GM19328 (cell line): ENCODE data around the gene SETD2.

ENCODE experiments used
- ATAC-seq: cut with Tn5 transposase; IDR thresholded peaks from one replicate; pipeline ENCODE4 v1.9.1; 2021; ENCODE audit warnings: mild to moderate bottlenecking, moderate library complexity; ENCODE audit not compliant: unreplicated experiment

Gene SETD2

DNA sequence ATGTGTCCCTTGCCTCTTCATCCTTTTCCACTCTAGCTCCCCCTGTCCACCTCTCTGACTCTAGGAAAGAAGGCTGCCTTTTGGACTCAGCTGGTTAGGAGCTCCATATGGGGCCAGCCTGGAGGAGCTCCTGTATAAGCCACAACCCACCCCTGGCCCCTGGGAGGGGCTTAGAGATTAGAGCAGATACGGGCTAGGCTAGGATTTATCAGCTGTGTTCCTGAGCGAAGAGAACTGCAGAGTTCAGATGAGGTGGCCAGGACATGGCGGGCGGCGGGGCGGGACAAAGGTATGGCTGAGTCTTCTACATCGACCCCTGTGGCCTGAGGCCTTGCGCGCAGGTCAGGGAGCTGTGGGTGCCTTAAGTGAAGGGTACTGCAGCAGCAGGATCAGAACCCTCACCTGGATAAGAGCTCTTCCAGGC, 176.6 kb downstream of the SETD2 start:
- ATAC-seq = peak; percentile 8

DNA sequence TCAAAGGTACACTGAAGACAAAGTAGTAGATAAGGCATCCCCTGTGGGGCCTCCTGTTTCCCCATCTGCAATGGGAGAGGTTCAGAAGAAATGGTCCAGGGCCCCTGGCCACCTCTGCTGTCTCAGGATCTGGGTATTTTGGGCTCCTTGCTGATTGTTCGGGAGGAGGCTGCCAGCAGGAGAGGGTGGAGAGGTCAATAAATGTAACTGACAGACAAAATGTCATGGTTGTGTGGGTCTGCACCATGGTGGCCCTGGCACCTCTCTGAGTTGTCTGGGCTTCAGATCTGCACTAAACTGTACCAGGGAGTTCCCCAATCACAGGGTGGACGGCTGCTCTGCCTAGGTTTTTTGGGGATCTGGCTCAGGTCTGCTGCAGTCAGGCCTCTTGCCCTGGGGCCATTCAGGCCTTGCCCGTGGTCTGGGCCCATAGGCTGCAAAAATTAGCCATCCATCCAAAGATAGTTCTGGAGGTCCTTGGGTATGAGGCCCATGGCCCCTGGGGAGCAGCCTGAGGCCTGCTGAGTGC, 177.1 kb downstream of the SETD2 start:
- no peak for ATAC-seq

DNA sequence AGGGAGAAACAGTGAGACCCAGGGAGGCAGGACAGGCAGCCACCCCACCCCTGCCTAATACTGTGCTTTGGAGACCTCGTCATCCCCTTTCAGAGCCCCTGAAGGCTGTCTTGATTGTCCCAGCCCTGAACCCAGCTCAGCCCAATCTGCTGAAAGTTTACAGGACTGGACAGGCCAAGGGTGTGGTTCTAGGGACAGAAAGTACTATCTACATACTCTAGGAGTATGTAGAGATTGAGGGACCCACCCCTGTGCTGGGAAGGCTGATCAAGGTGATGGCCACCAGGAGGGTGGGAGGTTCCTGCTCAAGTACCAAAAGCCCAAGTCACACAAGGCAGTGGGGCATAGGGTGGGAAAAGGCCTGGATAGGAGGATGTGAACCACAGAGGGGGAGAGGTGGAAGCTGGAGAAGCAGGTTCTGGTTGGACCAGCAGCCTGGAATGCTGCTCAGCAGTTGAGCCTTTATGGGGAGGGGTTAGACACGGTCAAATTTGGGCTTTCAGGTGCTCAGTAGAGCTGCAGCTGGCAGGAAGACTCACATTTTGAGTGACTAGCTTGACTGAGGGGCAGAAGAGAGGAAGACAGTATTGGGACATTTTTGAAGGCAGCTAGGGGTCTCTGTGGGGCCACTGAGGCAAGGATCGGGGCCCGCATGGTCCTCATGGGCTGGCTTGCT, 177.7 kb downstream of the SETD2 start:
- ATAC-seq = no peak

DNA sequence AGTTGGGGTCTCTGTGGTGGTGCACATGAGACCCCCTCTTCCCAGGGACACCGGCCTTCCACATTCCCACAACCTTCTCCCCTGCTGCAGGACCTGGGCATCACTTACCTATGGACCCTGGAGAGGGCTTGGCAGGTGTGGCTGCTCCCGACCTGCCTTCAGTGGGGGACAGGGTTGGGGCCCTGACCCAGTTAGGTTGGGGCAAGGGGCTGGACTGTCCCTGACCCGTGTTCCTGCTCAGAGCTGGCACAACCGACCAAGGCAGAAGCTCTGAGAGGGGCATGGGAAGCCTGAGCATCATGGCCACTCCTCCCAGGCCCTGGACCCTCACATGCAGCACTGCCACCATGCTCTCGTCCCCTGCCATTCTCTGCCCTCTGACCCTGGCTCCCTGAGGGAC, 178.3 kb downstream of the SETD2 start:
- no peak for ATAC-seq

DNA sequence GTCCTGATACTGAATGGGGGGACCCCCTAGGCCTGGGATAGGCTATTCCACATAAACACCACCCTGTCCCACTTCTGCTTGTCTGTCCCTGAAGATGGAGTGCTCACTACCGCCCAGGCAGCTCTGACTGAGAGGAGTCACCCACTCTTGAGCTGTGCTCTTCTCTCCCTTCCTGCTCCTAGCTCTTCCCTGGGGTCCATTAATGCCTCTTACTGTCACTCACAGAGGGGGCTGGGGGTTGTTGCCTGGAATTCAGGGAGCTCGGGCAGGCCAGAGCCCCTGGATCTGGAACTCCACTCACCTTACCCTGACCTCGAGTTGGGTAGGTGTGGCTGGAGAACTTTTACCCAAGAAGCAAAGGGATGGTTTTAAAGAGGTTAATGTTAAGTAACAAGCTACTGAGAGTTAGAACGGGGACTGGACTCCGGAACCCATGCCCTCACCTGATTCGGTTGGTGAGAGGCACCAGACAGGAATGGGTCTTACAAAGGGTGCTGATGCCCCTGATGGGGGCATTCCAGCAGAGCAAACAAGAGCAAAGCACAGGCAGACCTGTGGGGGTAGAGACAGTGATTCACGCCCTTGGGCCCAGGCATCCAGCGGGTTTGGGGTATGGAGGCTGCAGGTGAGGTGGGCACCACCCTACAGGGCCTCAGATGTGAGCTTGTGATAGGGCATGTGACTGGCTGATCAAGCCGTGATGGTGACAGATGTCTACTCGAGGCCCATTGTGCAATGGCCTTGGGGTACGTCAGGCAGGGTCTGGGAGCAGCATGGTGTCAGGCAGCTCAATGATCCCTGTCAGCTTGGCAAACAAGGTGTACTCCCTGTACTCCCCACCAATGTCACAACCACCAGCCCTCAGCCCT, 179.1 kb downstream of the SETD2 start:
- no peak for ATAC-seq

DNA sequence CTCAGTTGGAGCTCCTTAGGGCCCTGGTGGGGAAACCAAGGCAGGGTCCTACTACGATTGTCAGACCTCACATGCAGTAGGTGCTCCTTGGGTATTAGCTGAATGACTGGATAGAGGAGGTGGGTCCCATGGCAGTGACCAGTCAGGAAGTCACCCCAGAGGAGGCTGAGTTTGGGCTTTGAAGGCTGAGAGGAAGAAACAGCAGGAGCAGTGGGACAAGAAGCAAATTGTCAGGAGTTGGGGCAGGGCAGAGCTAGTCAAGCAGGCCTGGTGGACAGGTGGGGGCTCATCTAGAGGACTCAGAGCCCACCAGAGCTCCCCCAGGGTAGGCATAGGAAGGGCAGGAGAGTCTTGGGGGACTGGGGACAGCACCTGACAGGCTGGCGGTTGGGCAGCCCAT, 181.4 kb downstream of the SETD2 start:
- no peak for ATAC-seq

DNA sequence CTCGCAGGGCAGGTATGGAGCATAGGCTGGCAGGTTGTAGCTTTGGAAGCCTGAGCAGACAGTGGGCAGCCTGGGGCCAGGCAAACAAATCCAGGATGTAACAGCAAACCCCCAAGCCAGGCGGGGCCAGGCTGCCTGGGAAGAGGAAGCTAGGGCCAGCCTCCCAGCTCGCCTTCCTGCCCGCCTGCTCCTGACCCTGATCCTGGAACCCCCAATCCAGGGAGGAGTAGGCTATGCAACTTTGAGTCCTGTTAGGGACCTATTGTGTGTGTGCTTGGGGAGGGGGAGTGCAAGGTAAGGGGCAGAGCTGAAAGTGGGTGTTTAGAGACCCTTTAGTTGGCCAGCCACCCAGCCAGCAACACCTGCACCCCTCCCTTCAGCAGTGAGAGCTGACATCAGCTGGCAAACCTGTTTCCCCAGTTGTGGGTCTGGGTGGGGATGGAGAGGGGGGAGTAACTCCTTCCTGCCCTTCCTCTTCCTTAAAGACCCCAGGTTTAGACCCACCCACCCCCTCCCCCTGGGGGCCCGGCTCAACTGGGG, 181.9 kb downstream of the SETD2 start:
- no peak for ATAC-seq

DNA sequence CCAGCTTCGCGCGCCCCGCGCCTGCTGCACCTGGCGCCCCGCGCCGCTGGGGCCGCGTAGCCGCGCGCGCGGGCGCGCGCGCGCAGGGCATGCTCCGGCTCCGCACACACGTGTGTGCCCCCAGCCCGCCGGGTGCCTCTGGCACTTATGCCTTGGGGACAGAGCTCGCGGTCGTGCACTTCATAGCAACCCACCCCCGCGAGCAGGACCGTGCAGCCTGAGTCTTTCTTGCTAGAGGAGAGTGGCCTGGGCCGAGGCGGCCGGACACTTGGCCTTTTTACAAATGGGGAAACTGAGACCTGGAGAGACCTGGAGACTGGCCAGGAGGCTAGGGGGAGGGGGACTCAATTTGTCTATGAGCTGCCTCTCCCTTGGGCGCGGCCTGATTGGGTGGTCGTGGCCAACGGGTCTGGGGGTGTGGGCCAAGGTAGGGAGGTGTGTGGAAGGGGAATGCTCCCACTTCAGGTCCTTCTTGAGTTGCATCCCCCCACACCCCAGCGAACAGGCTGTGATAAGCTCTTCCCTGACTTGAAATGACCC, 183.9 kb downstream of the SETD2 start:
- no peak for ATAC-seq

DNA sequence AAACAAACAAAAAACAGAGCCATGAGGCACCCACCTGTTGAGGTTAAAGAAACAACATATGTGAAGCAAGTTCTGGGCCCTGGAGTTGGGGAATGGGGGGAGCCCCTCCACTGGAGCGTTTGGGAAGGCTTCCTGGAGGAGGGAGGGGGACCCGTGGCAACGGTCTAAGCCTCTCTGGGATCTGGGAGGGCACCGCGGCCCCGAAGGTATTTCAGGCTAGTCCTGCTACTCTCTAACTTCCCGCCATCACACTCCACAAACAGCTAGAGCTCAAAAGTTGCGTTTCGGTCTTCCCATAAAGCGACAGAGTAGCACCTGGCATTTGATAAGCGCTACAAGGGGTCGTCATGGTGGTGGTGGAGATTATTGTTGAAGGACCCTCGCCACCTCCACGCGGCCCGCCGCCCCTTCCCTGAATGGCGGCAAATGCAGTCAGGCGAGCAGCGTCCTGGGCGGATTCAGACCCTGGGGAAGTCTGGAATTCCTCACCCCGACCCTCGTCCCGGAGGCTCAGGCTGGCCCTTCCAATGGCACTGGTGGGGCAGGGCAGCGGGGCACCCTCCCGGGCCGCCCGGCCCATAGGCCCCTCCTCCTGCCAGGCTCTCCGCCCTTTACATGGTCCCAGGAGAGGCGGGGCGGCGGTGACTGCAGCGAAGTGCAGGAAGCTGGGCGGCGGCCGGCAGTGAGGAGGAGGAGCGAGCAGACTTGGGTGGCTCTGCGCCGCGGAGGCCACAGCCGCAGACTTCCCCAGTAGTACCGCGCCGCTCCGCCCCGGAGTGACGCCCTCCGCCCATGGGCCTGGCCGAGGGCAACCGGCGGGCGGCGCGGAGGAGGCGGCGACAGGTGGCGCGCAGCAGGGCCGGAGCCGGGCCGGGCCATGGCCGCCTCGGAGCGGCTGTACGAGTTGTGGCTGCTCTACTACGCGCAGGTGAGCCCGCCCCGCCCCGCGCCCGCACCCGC, 184.6 kb downstream of the SETD2 start, which contains the start of gene NBEAL2:
NBEAL2 (plus strand) TSS at position 682 of the 960 bp plus-strand sequence; CDS start at position 878, 196 bp downstream.
- peak; percentile 65 for ATAC-seq

DNA sequence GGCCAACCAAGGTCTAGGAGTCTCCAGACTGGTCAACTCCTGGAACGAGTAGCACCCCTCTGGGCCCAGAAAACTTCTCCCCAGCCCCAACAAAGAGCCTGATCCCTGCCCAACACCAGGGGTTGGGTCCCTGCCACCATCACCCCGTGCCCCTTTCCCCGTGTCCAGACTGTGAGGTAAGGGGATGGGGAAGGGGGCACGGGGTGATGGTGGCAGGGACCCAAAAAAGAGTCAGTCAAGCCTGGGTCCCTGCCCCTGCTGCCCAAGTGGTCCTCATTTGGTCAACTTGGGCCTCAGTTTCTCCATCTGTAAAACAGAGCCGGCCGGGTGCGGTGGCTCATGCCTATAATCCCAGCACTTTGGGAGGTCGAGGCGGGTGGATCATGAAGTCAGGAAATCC, 185.5 kb downstream of the SETD2 start:
- ATAC-seq = no peak

DNA sequence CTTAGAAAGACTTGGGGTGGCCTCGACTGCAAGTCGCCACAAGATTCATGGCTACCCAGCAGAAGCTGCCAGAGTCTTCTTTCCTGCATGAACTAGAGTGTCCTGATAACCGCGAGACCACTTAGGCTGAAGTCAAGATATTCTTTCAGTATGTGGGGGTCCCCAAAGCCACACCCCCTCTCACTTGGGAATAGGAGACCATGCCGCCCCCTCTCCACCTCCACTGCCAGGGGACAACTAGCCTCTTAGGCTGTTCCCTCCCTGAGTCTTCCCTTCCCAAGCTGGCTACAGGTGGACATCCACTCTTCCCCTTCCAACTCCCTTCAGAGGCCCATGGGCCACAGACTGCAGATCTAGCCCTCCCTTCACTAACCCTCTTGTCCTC, 186.1 kb downstream of the SETD2 start:
- no peak for ATAC-seq

DNA sequence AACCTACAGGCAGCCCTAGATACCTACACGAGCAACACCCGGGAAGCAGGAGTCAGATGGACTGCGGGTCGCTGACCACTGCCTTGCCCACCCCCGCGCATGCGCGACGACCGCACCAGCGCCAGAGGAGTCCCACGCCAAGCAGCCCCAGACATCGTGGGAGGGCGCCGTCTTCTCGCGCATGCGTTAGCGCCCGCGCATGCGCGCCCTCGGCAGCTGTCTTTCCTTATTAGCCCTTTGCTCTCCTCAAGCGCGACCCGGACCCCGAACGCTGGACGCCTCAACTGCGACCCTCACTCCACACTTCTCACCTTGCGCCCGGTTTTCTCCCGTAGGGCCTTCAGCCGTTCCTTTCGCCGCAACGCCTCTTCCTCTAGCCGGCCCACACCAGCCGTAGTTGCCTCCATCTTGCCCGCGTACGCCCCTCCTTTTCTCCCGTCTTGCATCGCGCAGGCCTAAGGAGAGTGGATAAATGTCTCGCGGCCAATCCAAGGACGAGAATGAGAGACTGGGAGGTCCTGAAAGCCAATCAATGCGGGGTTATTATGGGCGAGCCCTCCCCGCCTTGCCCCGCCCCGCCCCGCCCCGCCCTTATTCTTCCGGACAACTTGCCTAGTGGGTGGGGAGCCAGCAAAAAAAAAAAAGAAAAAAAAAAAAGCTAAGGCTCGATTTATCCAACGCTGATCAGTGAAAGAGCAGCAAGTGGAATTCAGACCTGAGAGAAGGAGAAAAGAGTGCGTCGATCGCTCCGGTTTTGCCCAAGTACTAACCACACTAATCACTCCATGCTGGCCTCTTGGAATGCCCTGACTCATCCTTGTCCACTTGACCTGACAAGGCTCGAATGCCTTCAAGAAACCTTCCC, 187.4 kb downstream of the SETD2 start, which contains the start of gene CCDC12:
CCDC12 (minus strand) TSS at position 420 of the 865 bp plus-strand sequence; CDS start at position 407, 13 bp downstream.
- ATAC-seq = peak; percentile 56

DNA sequence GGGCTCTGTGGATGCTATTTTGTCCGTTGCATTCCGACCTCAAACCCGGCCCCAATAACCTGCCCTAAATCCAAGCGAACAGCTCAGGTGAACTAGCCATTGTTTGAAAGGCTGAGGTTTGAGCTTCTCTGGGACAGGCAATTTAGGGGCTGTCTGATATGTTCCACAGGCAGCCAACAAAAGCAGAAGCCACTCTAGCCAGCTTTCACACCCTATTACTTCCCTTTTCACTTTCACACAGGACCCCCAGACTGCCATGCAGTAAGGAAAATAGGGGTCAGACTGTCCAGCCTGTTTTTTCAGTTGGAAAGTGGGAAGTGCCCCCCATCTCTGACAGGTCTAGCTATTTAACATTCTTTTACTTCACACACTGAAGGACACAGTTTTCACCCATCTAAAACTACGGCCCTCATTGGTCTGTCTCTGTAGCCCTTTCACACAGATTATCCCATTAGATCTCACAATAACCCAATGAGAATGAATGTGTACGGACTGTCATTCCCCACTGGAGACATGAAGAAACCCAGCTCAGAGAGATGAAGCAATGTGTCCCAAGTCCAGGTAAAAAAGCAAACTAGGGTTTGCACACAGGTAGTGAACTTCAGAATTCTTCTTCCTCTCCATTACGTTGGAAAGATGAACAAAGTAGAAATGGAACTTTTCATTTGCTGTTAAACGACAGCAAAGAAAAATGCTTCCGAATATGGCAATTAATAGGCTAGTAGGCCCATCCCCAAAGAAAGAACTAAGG, 189.3 kb downstream of the SETD2 start:
- ATAC-seq = no peak

DNA sequence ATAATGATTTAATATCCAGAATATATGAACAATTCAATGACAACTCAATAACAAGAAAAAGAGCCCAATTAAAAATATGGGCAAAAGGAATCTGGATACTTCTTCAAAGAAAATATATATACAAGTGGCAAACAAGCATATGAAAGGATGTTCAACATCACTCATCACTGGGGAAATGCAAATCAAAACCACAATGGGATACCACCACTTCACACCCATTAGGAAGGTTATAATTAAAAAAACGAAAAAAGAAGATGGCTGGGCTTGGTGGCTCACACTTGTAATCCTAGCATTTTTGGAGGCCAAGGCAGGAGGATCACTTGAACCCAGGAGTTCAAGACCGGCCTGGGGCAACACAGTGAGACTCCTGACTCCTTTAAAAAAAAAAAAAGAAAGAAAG, 191.5 kb downstream of the SETD2 start:
- ATAC-seq = no peak

DNA sequence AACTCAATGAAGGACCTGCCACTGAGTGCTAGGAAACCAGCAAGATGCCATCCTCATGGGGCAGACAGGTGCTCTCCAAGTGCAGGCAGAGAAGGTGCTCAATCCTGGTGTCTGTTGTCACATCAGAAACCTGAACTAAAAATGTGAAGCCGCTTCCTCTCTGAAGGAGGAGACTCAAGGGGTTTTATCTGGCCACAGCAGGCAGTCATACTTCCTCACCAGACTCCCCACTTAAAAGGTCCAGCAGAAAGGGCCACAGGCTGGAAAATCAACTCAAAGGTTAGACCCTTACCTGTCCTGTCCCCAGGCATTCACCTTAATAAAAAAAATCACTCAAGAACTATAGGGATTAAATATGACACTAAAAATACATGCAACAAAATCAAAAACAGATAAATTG, 192.2 kb downstream of the SETD2 start:
- no peak for ATAC-seq

DNA sequence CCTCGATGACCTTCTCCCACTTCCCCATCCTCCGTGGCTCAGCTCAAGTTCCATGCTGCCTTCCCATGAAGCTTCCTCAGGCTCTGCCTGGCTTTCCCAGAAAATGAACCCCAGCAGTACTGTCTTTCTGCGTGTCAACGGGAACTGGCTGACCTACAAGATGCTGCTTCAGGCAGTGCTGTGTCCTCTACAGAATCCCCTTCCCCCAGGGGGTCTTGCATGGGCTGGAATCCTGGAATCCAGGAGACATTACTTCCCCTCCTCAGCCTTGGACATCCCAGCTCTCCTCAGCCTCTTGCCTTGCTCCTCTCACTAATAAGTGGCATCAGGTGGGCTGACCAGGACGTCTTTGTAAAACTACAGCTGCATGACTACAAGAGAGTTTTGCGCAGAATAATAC, 192.8 kb downstream of the SETD2 start:
- no peak for ATAC-seq

DNA sequence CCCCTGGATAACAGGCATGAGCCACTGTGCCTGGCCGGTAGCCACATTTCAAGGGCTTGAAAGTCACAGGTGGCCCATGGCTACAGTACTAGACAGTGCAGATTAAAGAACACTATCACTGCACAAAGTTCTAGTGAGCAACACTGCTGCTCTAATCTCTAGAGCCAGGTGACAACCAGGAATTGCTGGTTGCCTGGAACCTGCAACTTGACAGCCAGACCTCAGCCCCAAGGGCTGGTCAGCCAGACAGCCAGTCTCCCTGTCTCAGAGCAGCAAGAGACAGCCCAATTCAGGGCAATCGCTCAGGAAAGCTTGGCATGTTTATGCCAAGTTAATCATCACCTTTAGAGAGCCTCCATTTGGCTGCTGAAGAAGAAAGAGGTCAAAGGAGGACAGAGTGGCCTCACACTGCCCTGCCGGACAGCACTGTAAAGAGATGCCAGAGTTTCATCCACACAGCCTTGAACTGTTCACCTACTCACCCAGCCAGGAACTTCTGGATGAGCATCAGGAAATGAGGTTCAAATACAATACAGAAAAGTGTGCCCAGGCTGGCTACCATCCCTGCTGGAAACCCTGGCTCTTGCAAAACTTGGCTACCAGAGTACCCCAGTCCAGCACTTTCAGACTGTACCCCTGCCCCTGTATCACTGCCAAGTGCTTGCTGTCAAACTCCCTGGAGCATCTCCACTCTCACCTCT, 193.4 kb downstream of the SETD2 start:
- no peak for ATAC-seq
